Activated T-cell treated with anti-CD3 and anti-CD28 coated beads, Interleukin-2, amount 50 U/mL, for 4 hours (primary cell): ENCODE measurements around the gene MAP1S. TPM values are rescaled to one million over a fixed set of nuclear protein-coding genes. Genes with fewer than 3 reads are reported as not detected.

Experiments used
- ATAC-seq, 2 donors: fragments of 200-7000 bp; cut with Tn5 transposase; one replicate each; pipeline ENCODE4 v1.10.0; 2021
- DNase-seq: peaks from one replicate; pipeline ENCODE4 v3.0.0-alpha.2; 2020
- H3K27me3 Mint-ChIP-seq: one replicate; pipeline ENCODE4 v1.8.0; 2021; ENCODE audit warnings: low read depth, mixed read lengths
- H3K36me3 Mint-ChIP-seq: one replicate; pipeline ENCODE4 v1.8.0; 2022; ENCODE audit warnings: mixed read lengths; ENCODE audit not compliant: insufficient read depth
- H3K4me1 Mint-ChIP-seq: one replicate; pipeline ENCODE4 v1.8.0; 2021; ENCODE audit warnings: low read depth, mixed read lengths
- H3K4me3 Mint-ChIP-seq: one replicate; pipeline ENCODE4 v1.8.0; 2021; ENCODE audit warnings: mild to moderate bottlenecking, moderate library complexity, mixed read lengths
- H3K9me3 Mint-ChIP-seq: one replicate; pipeline ENCODE4 v1.8.0; 2021; ENCODE audit warnings: mixed read lengths
- total RNA-seq, 3 donors: library from RNA; stranded (reverse); gene quantifications; one replicate each; pipeline ENCODE4 v1.2.1, GENCODE V29; 2021

The MAP1S gene
- total RNA-seq, 3 donors from 2014 or later = 75.7 to 81.4 (median 79.3) TPM

DNA sequence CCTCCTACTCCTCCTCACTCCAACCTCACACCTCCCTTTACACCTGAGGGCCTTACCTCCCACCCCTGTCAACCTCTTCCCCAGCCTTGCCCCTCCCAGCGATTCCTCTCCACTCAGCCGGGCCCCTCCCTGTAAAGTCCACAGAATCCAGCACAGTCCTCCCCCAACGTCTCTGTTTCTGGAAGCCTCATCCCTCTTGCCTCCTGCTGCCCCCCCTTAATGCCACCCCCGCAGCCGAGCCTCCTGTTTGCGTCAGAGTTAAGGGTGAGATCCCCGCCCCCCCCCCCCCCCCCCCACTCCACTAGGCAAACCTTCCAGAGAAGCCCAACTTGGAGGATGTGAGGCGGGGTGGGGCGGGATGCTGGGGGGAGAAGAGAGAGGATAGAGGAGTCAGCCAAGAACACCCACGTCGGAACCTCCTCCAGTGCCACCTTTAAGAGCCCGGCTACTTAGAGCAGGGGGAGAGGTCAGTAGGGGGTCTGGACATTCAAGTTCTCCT, 33.2 kb upstream of the MAP1S start:
- H3K9me3 Mint-ChIP-seq = peaks cover 3% of the 10 kb centered on the region
- no peaks in the 10 kb centered on the region for H3K36me3 Mint-ChIP-seq
- no peak for DNase-seq
- ATAC-seq = no peak
- peaks cover 15% of the 10 kb centered on the region for H3K4me1 Mint-ChIP-seq
- peaks cover 81% of the 10 kb centered on the region for H3K27me3 Mint-ChIP-seq
- no peak overlapping the region for H3K4me3 Mint-ChIP-seq

DNA sequence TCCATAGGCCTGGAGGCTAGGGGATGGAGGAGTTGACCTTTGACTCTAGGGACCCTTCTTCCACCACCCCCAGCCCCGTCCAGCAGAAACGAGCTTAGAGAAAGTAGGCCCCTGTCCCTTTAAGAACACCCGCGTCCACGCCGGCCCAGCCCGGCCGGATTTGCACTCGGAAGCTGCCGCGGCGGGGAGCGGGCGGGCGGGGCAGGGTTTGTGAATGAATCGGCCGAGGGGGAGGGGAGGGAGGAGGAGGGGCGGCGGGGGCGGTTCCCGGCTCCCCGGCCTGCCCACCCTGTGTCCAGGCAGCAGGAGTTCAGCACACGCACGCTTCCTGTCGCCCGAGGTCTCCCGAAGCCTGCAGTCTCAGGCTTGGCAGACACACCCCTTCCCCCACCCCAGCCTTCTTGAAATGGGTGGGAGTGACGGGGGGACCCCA, 32.7 kb upstream of the MAP1S start:
- no peak for DNase-seq
- Mint-ChIP-seq H3K36me3 (no peaks in the 10 kb centered on the region), H3K9me3 (peaks cover 3% of the 10 kb centered on the region), H3K4me3 (no peak overlapping the region), H3K27me3 (peaks cover 76% of the 10 kb centered on the region), H3K4me1 (peaks cover 13% of the 10 kb centered on the region)
- no peak for ATAC-seq

DNA sequence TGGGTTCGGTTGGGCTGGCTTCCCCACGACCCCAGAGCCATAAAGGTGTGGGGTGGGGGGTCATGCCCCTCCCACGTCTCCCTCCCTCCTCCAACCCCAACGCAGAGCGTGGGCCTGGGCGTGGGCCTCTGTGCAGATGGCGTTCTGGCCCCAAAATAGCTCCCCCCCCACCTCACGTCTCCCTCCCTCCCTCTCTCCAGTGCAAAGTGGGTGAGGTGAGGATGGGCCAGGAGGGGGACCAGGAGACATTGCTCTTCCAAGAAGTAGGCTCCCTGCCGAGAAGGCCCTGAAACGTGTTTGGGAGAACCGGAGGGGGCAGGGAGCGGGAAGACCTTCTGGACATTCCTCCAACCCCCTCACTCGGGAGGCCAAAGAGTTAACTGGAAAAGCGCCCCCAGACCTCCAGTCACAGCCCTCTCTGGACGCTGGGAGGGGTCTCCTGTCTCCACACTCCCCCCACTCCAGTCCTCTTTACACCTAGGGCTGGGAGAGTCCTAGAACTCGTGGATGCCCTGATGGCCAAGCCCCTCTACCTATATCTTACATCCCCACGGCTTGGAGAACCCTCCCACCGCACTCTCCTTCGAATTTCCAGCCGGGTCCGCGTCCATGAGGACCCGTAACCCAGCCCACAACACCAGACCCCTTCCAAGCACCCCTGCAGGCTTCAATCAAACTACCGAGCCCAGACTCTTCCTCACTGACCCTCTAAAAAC, 32.0 kb upstream of the MAP1S start:
- no peak overlapping the region for H3K4me3 Mint-ChIP-seq
- H3K27me3 Mint-ChIP-seq = peaks cover 79% of the 10 kb centered on the region
- peaks cover 13% of the 10 kb centered on the region for H3K4me1 Mint-ChIP-seq
- no peak for ATAC-seq
- H3K36me3 Mint-ChIP-seq = no peaks in the 10 kb centered on the region
- no peak for DNase-seq
- peaks cover 3% of the 10 kb centered on the region for H3K9me3 Mint-ChIP-seq

DNA sequence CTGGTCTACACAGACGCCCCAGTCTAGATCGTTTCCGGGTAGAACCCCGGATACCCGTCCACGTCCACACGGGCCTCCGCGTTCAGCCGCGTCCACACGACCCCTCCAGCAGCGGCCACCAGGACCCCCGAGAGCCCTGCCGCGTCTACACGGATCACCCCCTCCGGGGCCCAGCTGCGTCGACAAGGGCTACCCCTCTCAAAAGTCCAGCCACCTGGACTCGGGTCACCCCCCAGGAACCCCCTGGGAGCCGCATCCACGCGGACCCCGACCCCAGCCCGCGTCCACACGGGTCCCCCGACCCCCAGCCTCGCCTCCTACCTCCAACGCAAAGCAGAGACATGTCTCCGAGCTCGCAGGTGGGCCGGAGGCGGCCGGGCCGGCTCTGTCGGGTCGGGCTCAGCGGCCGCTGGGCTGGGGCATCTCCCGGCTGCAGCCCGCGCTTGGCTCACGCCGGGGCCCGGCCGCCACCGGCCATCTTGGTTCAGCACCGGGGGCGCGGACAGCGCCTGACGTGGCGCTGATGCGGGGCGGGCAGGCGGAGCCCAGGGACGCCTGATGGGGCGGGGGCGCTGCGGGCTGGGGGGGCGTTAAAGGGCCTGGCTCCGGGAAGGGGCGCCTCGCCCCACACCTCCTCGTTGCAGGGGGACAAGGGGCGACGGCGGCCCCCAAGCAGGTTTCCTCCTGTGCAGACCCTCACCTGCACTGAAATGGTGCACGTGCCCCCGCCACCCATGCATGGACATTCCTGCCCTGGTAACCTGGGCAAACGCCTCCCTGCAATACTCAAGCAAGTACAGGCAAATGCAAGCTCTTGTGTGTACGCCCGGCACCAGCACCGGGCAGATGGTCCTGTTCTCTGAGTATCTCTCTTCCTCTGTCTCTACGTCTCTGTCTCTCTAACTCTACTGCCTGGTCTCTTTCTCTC, 31.2 kb upstream of the MAP1S start, which contains the start of gene UNC13A:
Gene UNC13A (minus strand): TSS at position 498 of the 928 bp plus-strand sequence. CDS start 155 bp downstream, at position 343.
- Mint-ChIP-seq H3K4me3 (no peak within 1 kb of the TSS), H3K9me3 (peaks cover 3% of the 10 kb centered on the region), H3K27me3 (peaks cover 78% of the 10 kb centered on the region), H3K36me3 (no peaks in the 10 kb centered on the region), H3K4me1 (peaks cover 13% of the 10 kb centered on the region)
- DNase-seq = peak; percentile 13
- peak; percentile 85 to 90 for ATAC-seq

DNA sequence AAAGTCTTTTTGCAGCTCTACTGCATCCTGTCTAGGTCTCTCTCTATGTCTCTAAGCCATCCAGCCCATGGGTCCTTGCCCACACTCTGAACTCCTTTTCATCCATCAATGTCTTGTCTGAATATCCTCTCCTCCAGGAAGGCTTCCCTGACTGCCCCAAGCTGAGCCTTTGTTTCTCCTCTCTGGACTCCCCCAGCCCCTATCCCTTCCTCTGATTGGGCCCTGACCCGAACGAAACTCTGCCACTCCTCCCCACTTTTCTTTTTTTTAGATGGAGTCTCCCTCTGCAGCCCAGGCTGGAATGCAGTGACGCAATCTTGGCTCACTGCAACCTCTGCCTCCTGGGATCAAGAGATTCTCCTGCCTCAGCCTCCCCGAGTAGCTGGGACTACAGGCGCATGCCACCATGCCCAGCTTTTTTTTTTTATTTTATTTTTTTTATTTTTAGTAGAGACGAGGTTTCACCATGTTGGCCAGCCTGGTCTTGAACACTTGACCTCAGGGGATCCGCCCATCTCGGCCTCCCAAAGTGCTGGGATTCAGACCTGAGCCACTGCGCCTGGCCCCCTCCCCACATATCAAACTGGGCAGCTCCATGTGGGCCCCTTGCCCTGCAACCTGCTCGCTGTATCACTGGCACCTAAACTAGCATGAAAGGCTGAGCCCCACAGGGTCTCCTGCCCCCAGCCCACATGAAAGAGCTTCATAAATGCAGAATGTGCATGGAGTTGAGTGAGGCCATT, 30.3 kb upstream of the MAP1S start:
- Mint-ChIP-seq H3K27me3 (peaks cover 69% of the 10 kb centered on the region), H3K9me3 (peaks cover 3% of the 10 kb centered on the region)

DNA sequence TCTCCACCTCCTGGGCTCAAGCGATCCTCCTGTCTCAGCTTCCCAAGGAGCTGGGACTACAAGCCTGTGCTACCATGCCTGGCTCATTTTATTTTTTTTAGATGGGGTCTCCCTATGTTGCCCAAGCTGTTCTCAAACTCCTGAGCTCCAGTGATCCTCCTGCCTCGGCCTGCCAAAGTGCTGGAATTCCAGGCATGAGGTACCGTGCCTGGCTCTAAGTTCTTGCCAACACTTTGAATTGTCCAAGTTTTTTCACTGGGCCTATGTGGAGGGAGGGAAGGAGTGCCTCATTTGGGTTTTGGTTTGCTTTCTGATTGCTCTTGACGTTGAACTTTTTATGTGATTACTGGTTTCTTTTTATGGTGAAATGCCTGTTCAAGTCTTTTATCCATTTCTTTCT, 26.7 kb upstream of the MAP1S start:
- Mint-ChIP-seq H3K27me3 (peaks cover 47% of the 10 kb centered on the region), H3K36me3 (no peaks in the 10 kb centered on the region), H3K4me3 (no peak overlapping the region), H3K4me1 (peaks cover 6% of the 10 kb centered on the region), H3K9me3 (peaks cover 3% of the 10 kb centered on the region)
- ATAC-seq (no peak), DNase-seq (no peak)

More for the DNA sequence above, 30.3 kb upstream of the MAP1S start:
- H3K4me3 Mint-ChIP-seq = no peak overlapping the region
- DNase-seq = no peak
- H3K36me3 Mint-ChIP-seq = no peaks in the 10 kb centered on the region
- ATAC-seq = no peak
- peaks cover 13% of the 10 kb centered on the region for H3K4me1 Mint-ChIP-seq

DNA sequence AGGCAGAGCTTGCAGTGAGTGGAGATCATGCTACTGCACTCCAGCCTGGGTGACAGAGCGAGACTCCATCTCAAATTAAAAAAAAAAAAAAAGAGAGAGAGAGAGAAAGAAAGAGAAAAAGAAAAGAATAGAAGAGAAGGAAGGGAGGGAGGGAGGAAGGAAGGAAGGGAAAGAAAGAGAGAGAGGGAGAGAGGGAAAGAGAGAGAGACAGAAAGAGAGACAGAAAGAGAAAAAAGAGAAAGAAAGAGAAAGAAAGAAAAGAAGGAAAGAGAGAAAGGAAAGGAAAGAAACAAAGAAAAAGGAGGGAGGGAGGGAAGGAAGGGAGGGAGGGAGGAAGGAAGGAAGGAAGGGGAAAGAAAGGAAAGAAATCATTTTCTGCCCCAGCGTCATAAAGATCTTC, 24.1 kb upstream of the MAP1S start:
- DNase-seq = no peak
- no peak for ATAC-seq
- Mint-ChIP-seq H3K27me3 (peaks cover 43% of the 10 kb centered on the region), H3K36me3 (no peaks in the 10 kb centered on the region), H3K4me1 (no peaks in the 10 kb centered on the region), H3K4me3 (no peak overlapping the region), H3K9me3 (no peaks in the 10 kb centered on the region)

DNA sequence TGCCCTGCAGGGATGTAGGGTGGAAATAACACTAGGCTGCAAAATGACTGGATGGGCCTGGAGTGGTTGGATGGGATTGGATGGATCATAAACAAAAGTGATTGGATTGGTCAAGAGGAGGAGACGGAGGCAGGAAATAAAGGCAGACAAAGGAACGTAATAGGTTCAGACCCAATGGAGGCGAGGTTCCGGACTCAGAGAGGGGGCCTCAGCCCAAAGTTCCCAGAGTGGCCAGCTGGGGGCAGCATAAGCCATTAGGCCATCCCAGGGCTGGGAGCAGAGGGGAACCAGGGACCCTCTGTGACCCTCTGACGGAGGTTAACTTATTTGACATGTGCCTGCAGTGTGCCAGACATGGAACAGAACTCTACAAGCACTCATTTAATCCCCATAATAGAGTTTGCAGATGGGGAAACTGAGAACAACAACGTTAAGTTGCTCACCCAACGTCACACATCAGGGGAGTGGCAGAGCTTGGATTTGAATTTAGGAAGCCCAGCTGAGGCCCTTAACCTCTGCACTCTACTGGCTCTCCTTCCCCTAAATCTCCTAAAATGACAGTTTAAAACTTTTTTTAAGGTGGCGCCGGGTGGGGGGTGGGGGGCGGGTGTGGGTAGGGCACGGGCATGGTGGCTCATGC, 15.3 kb upstream of the MAP1S start:
- peak; percentile 72 for DNase-seq
- H3K4me1 Mint-ChIP-seq = no peaks in the 10 kb centered on the region
- H3K4me3 Mint-ChIP-seq = no peak overlapping the region
- no peaks in the 10 kb centered on the region for H3K9me3 Mint-ChIP-seq
- ATAC-seq = peak; percentile 94 to 99
- no peaks in the 10 kb centered on the region for H3K36me3 Mint-ChIP-seq
- peaks cover 7% of the 10 kb centered on the region for H3K27me3 Mint-ChIP-seq

DNA sequence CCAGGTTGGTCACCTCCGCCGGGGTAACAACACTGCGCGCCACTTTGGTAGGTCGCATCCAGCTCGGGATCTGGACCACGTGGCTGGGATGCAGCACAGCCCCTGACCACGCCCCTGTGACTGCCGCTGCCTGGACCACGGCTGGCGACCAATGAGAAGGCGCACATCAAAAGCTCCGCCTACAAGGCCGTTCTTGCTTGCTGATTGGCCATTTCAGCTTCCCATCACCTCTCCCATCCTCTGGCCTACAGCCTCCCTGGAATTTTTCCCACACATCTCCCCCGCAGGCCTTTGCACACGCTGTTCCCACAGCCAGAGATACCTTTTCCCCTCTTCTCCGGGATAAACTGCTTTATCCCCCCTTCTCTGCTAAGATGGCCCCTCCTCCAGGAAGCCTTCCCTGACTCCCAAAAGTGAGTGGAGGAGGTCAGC, 12.5 kb upstream of the MAP1S start:
- no peak overlapping the region for H3K4me3 Mint-ChIP-seq
- no peak for DNase-seq

DNA sequence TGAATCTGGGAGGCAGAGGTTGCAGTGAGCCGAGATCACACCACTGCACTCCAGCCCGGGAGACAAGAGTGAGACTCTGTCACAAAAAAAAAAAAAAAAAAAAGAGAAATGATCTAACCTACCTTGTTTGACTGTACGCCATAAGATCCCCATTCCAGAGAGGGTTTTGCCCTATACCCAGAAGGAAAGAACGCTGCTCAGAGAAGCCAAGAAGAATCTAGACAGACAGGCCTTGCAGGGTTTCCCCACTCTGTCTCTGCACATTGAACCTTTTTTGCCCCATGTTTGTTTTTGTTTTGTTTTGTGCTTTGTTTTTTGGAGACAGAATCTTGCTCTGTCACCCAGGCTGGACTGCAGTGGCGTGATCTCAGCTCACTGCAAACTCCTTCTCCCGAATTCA, 7.4 kb upstream of the MAP1S start:
- H3K4me3 Mint-ChIP-seq = no peak overlapping the region
- ATAC-seq (no peak), DNase-seq (no peak)
- H3K9me3 Mint-ChIP-seq = no peaks in the 10 kb centered on the region
- no peaks in the 10 kb centered on the region for H3K4me1 Mint-ChIP-seq
- H3K27me3 Mint-ChIP-seq = no peaks in the 10 kb centered on the region
- no peaks in the 10 kb centered on the region for H3K36me3 Mint-ChIP-seq

More for the DNA sequence above, 12.5 kb upstream of the MAP1S start:
- no peaks in the 10 kb centered on the region for H3K4me1 Mint-ChIP-seq
- H3K27me3 Mint-ChIP-seq = no peaks in the 10 kb centered on the region
- ATAC-seq = no peak
- no peaks in the 10 kb centered on the region for H3K9me3 Mint-ChIP-seq
- H3K36me3 Mint-ChIP-seq = no peaks in the 10 kb centered on the region

DNA sequence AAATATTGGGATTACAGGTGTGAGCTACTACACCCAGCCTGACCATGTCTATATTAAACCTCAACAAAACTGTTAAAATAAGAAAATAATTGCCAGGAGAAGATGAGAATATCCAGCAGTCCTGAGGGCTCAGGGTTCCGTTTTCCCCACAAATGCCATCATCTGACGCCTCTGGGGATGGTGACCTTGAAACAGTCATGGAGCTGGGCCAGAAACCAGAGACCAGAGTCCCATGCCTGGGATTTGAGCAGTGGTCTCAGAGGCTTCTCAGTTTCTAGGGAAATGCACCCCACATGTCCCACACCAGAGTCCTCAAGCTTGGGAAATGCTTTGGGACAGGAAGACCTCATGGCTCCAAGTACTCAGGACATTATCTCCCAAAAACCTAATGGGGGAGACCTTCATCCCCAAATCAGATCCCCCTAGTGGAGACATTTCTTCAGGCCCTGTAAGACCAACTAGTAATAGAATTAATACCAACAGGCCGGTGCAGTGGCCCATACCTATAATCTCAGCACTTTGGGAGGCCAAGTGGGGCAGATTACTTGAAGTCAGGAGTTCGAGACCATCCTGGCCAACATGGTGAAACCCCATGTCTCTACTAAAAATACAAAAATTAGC, 2.9 kb upstream of the MAP1S start:
- H3K36me3 Mint-ChIP-seq = peaks cover 3% of the 10 kb centered on the region
- no peak overlapping the region for H3K4me3 Mint-ChIP-seq
- H3K27me3 Mint-ChIP-seq = no peaks in the 10 kb centered on the region
- DNase-seq (no peak), ATAC-seq (no peak)
- H3K9me3 Mint-ChIP-seq = no peaks in the 10 kb centered on the region
- peaks cover 24% of the 10 kb centered on the region for H3K4me1 Mint-ChIP-seq

DNA sequence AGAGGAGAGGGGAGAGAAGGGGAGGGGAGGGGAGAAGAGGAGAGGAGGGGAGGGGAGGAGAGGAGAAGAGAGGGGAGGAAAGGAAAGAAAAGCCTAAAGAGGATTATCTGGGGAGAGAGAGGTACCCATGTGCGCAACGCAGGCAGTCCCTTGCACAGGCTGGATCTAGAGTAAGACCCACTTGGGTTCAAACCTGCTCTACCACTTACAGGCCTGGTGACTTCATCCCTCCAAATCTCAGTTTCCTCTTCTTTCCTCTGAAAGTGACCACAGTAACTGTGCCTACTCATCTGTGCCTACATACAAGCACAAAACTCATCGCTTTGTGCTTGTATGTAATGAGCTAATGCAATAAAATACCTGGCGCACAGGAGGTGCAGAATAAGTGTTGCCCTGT, 732 bp upstream of the MAP1S start:
- ATAC-seq = no peak

DNA sequence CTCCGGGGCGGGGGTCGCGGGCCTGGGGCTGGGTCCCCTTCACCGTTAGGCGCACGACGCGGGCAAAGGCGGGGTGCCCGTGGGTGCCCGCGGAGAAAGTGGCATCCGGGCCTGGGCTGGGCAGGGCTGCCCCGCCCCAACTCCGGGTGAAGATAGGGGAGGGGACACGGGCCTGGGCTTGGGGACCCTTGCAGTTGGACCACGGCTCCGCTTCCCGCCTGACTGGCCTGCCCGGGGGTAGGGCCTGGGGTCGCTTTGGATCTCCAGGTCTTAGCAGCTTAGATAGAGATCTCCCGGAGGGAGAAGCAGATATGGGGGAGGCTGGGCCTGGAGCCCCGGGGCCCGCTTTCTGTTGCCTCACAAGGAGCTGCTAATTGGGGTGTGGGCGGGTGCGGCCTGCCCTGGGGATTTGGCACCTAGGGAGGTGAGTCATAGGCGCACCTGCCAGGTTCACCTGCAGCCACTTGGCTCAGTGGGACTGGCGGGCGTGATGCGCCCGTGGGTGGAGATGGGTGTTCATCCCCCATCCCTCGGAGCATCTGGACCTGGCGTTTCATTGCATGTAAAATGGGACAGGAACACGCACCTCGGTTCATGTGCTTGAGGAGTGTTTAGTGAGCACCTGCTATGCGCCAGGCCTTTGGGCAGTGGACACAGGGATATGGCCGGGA, 585 bp downstream of the MAP1S start:
- peak; percentile 60 for DNase-seq
- peak; percentile 62 for ATAC-seq
- Mint-ChIP-seq H3K27me3 (no peaks in the 10 kb centered on the region), H3K9me3 (no peaks in the 10 kb centered on the region), H3K36me3 (peaks cover 14% of the 10 kb centered on the region), H3K4me1 (peaks cover 34% of the 10 kb centered on the region), H3K4me3 (peak overlapping the region; percentile 87)

More for the DNA sequence above, 732 bp upstream of the MAP1S start:
- no peak for DNase-seq
- Mint-ChIP-seq H3K36me3 (peaks cover 6% of the 10 kb centered on the region), H3K4me1 (peaks cover 34% of the 10 kb centered on the region), H3K27me3 (no peaks in the 10 kb centered on the region), H3K4me3 (peak overlapping the region; percentile 85), H3K9me3 (no peaks in the 10 kb centered on the region)
